ENCODE data around the gene COX7A2. TPM values are rescaled to one million over a fixed set of nuclear protein-coding genes. Genes with fewer than 3 reads are reported as not detected.

Gene COX7A2
- total RNA-seq, 1 experiment from 2014 or later: 600 TPM

DNA sequence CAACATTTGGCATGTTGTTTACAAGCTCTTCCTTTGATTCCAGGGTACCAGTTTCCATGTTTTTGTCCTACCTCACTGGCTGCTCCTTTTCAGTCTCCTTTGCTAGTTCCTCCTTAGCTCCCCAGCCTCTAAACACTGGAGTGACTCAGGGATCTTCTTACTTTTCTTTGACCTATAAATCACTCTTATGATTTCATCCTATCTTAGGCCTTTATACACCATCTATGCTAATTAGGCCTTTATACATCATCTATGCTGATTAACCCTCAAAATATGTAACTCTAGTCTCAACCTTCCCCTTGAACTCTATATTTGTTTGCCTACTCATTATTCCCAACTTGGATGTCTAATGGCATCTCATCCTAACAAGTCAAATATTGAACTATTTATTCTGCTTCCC, 31.5 kb upstream of the COX7A2 start (continued):
- TF ChIP-seq, protein P1, sequence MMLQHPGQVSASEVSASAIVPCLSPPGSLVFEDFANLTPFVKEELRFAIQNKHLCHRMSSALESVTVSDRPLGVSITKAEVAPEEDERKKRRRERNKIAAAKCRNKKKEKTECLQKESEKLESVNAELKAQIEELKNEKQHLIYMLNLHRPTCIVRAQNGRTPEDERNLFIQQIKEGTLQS (IDR thresholded peaks at IDR 0.05): no peak

DNA sequence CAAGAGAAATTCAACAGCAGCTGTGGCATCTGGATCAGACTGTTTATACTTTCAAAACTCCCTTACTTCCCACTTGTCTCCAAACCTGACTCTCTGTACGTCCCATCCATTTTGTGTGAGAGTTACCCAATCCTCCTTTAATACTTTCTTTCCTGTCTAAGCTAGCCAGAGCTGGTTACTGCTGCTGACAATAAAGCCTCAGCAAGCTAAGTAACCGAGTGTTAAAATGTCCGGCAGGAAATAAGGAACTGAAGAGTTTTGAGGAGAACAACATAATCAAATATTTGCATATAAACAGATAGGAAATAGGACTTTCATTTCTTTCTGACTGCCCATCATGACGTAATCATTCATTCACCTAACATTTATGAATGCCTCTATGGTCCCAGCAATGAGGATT, 29.4 kb upstream of the COX7A2 start:
- Histone ChIP-seq H3K9me2 (ENCODE audit: insufficient read depth) (no peaks in the 10 kb centered on the region), H4K20me1 (ENCODE audit: insufficient read depth) (no peaks in the 10 kb centered on the region), H3K27ac (ENCODE audit: low read depth, low read length) (no peak overlapping the region), H3K9ac (ENCODE audit: low read length) (no peak overlapping the region), H2AFZ (ENCODE audit: low read depth, low read length, poor library complexity, severe bottlenecking) (no peak overlapping the region), H3K27me3 (ENCODE audit: insufficient read depth, low read length) (no peaks in the 10 kb centered on the region), H3K4me3 (replicated peaks in 1 of 2; ENCODE audit: low read depth in 1 of 2, low read length in 2 of 2) (no peak overlapping the region), H3K9me3 (ENCODE audit: control insufficient read depth in 1 of 2, insufficient read depth in 1 of 2, low read depth in 1 of 2, low read length in 2 of 2) (peaks cover 0 to 6% of the 10 kb centered on the region in 2 experiments; a peak in 1 of 4 replicates), H3K36me3 (ENCODE audit: control insufficient read depth in 1 of 2, insufficient read depth in 2 of 2, low read length in 2 of 2) (peaks cover 0 to 15% of the 10 kb centered on the region in 2 experiments; a peak in 2 of 4 replicates), H3K4me1 (ENCODE audit: control insufficient read depth in 1 of 2, insufficient read depth in 2 of 2, low read length in 2 of 2) (peaks cover 0 to 13% of the 10 kb centered on the region in 2 experiments; a peak in 1 of 4 replicates), H3K79me2 (ENCODE audit: insufficient read depth, low read length) (peaks cover 92% of the 10 kb centered on the region), H3K4me2 (ENCODE audit: low read length) (no peak overlapping the region)
- DNase-seq (ENCODE audit: low read depth, low spot score) (no peak), ATAC-seq (no peak)
- TF ChIP-seq, protein P2, sequence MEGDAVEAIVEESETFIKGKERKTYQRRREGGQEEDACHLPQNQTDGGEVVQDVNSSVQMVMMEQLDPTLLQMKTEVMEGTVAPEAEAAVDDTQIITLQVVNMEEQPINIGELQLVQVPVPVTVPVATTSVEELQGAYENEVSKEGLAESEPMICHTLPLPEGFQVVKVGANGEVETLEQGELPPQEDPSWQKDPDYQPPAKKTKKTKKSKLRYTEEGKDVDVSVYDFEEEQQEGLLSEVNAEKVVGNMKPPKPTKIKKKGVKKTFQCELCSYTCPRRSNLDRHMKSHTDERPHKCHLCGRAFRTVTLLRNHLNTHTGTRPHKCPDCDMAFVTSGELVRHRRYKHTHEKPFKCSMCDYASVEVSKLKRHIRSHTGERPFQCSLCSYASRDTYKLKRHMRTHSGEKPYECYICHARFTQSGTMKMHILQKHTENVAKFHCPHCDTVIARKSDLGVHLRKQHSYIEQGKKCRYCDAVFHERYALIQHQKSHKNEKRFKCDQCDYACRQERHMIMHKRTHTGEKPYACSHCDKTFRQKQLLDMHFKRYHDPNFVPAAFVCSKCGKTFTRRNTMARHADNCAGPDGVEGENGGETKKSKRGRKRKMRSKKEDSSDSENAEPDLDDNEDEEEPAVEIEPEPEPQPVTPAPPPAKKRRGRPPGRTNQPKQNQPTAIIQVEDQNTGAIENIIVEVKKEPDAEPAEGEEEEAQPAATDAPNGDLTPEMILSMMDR (IDR thresholded peaks at IDR 0.05 in 2 of 3, conservative IDR thresholded peaks at IDR 0.05 in 1 of 3; ENCODE audit: borderline replicate concordance in 1 of 3, insufficient read depth in 1 of 3, low read depth in 2 of 3, low read length in 2 of 3): no peak
- TF ChIP-seq POLR2A (IDR thresholded peaks at IDR 0.05; ENCODE audit: borderline replicate concordance, extremely low read depth, insufficient read depth, insufficient read length) (no peak), EGR1 (IDR thresholded peaks at IDR 0.05; ENCODE audit: low read depth) (no peak), YY1 (IDR thresholded peaks at IDR 0.05; ENCODE audit: extremely low read depth, insufficient replicate concordance, low read depth, low read length) (no peak), JUND (IDR thresholded peaks at IDR 0.05) (no peak), EZH2 (IDR thresholded peaks at IDR 0.05) (no peak), SP1 (IDR thresholded peaks at IDR 0.05; ENCODE audit: low read depth) (no peak), FOSL1 (IDR thresholded peaks at IDR 0.05; ENCODE audit: low read depth) (no peak), EZH2phosphoT487 (IDR thresholded peaks at IDR 0.05; ENCODE audit: borderline replicate concordance) (no peak), SRF (IDR thresholded peaks at IDR 0.05; ENCODE audit: low read depth) (no peak), CBX3 (IDR thresholded peaks at IDR 0.05; ENCODE audit: low read depth) (no peak), RAD21 (IDR thresholded peaks at IDR 0.05; ENCODE audit: low read depth) (no peak), CEBPB (IDR thresholded peaks at IDR 0.05; ENCODE audit: low read depth) (no peak)
- TF ChIP-seq, protein P3, sequence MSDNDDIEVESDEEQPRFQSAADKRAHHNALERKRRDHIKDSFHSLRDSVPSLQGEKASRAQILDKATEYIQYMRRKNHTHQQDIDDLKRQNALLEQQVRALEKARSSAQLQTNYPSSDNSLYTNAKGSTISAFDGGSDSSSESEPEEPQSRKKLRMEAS (IDR thresholded peaks at IDR 0.05): no peak
- TF ChIP-seq, protein P4, sequence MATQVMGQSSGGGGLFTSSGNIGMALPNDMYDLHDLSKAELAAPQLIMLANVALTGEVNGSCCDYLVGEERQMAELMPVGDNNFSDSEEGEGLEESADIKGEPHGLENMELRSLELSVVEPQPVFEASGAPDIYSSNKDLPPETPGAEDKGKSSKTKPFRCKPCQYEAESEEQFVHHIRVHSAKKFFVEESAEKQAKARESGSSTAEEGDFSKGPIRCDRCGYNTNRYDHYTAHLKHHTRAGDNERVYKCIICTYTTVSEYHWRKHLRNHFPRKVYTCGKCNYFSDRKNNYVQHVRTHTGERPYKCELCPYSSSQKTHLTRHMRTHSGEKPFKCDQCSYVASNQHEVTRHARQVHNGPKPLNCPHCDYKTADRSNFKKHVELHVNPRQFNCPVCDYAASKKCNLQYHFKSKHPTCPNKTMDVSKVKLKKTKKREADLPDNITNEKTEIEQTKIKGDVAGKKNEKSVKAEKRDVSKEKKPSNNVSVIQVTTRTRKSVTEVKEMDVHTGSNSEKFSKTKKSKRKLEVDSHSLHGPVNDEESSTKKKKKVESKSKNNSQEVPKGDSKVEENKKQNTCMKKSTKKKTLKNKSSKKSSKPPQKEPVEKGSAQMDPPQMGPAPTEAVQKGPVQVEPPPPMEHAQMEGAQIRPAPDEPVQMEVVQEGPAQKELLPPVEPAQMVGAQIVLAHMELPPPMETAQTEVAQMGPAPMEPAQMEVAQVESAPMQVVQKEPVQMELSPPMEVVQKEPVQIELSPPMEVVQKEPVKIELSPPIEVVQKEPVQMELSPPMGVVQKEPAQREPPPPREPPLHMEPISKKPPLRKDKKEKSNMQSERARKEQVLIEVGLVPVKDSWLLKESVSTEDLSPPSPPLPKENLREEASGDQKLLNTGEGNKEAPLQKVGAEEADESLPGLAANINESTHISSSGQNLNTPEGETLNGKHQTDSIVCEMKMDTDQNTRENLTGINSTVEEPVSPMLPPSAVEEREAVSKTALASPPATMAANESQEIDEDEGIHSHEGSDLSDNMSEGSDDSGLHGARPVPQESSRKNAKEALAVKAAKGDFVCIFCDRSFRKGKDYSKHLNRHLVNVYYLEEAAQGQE (IDR thresholded peaks at IDR 0.05; ENCODE audit: low read depth): no peak
- TF ChIP-seq, protein P5, sequence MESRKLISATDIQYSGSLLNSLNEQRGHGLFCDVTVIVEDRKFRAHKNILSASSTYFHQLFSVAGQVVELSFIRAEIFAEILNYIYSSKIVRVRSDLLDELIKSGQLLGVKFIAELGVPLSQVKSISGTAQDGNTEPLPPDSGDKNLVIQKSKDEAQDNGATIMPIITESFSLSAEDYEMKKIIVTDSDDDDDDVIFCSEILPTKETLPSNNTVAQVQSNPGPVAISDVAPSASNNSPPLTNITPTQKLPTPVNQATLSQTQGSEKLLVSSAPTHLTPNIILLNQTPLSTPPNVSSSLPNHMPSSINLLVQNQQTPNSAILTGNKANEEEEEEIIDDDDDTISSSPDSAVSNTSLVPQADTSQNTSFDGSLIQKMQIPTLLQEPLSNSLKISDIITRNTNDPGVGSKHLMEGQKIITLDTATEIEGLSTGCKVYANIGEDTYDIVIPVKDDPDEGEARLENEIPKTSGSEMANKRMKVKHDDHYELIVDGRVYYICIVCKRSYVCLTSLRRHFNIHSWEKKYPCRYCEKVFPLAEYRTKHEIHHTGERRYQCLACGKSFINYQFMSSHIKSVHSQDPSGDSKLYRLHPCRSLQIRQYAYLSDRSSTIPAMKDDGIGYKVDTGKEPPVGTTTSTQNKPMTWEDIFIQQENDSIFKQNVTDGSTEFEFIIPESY (IDR thresholded peaks at IDR 0.05; ENCODE audit: extremely low read depth, insufficient replicate concordance, low read length): no peak
- ChIA-PET POLR2A (no interaction called here), RAD21 (ENCODE audit: low non-redundant PET in 1 of 2, low total read pairs in 2 of 2, uncharacterized antibody in 2 of 2, unreplicated experiment in 2 of 2) (no interaction called here), CTCF (no interaction called here)
- intact Hi-C loops (cut with micrococcal nuclease): no loop called here
- BruUV-seq (replicated peaks): no TSS peak
